ENCODE measurements around the gene RGS7.

The RGS7 gene

GRCh38 chr1:241012708-241013340, 344.2 kb downstream of the RGS7 start:
- Histone ChIP-seq H2BK15ac (replicated peaks; ENCODE audit: low read depth) (no peak overlapping the region), H3K4me3 (ENCODE audit: low read length) (no peak overlapping the region), H3K56ac (ENCODE audit: low read length) (no peak overlapping the region), H3K4me2 (ENCODE audit: low read length) (no peak overlapping the region), H2BK120ac (ENCODE audit: low read depth, low read length) (no peak overlapping the region), H3K18ac (ENCODE audit: low read length) (no peak overlapping the region), H3K79me2 (ENCODE audit: control insufficient read depth, insufficient read depth, low read length) (no peaks in the 10 kb centered on the region), H4K8ac (ENCODE audit: low read depth, low read length) (no peak overlapping the region), H3K4ac (ENCODE audit: low read depth, low read length) (no peak overlapping the region), H2AK5ac (ENCODE audit: low read length) (no peak overlapping the region), H4K5ac (ENCODE audit: low read length) (no peak overlapping the region), H3K9ac (ENCODE audit: low read length) (no peak overlapping the region), H3K23ac (ENCODE audit: low read length) (no peak overlapping the region), H3K27me3 (ENCODE audit: insufficient read depth, low read length, poor library complexity) (no peaks in the 10 kb centered on the region), H2BK5ac (ENCODE audit: low read length) (no peak overlapping the region), H3K36me3 (ENCODE audit: control insufficient read depth, insufficient read depth, low read length) (no peaks in the 10 kb centered on the region), H3K4me1 (ENCODE audit: control insufficient read depth, low read depth, low read length) (peaks cover 6% of the 10 kb centered on the region), H3K79me1 (ENCODE audit: low read length) (no peaks in the 10 kb centered on the region), H3K27ac (ENCODE audit: low read depth, low read length) (peak overlapping the region; percentile 3)
- WGBS (ENCODE audit: extremely low coverage, insufficient coverage, low lambda C conversion rate) = no CpG with 5 or more reads among the region's 7 CpGs
- peak; percentile 76 for DNase-seq

GRCh38 chr1:241007668-241008067, 349.3 kb downstream of the RGS7 start:
- Histone ChIP-seq H2BK120ac (ENCODE audit: low read depth, low read length) (no peak overlapping the region), H3K79me2 (ENCODE audit: control insufficient read depth, insufficient read depth, low read length) (no peaks in the 10 kb centered on the region), H2AK5ac (ENCODE audit: low read length) (no peak overlapping the region), H3K79me1 (ENCODE audit: low read length) (no peaks in the 10 kb centered on the region), H3K56ac (ENCODE audit: low read length) (no peak overlapping the region), H3K27me3 (ENCODE audit: insufficient read depth, low read length, poor library complexity) (no peaks in the 10 kb centered on the region), H4K5ac (ENCODE audit: low read length) (no peak overlapping the region), H3K4ac (ENCODE audit: low read depth, low read length) (no peak overlapping the region), H3K23ac (ENCODE audit: low read length) (no peak overlapping the region), H3K4me3 (ENCODE audit: low read length) (no peak overlapping the region), H2BK5ac (ENCODE audit: low read length) (no peak overlapping the region), H3K4me1 (ENCODE audit: control insufficient read depth, low read depth, low read length) (peaks cover 6% of the 10 kb centered on the region), H2BK15ac (replicated peaks; ENCODE audit: low read depth) (no peak overlapping the region), H3K36me3 (ENCODE audit: control insufficient read depth, insufficient read depth, low read length) (no peaks in the 10 kb centered on the region), H3K18ac (ENCODE audit: low read length) (no peak overlapping the region), H3K27ac (ENCODE audit: low read depth, low read length) (no peak overlapping the region), H3K9ac (ENCODE audit: low read length) (no peak overlapping the region), H3K4me2 (ENCODE audit: low read length) (no peak overlapping the region), H4K8ac (ENCODE audit: low read depth, low read length) (no peak overlapping the region)
- no peak for DNase-seq
- no CpG with 5 or more reads among the region's 4 CpGs for WGBS (ENCODE audit: extremely low coverage, insufficient coverage, low lambda C conversion rate)

GRCh38 chr1:240999826-241000225, 357.2 kb downstream of the RGS7 start:
- Histone ChIP-seq H3K56ac (ENCODE audit: low read length) (no peak overlapping the region), H3K27ac (ENCODE audit: low read depth, low read length) (no peak overlapping the region), H3K4me3 (ENCODE audit: low read length) (no peak overlapping the region), H3K36me3 (ENCODE audit: control insufficient read depth, insufficient read depth, low read length) (no peaks in the 10 kb centered on the region), H4K8ac (ENCODE audit: low read depth, low read length) (no peak overlapping the region), H2BK5ac (ENCODE audit: low read length) (no peak overlapping the region), H3K4me1 (ENCODE audit: control insufficient read depth, low read depth, low read length) (no peaks in the 10 kb centered on the region), H2BK120ac (ENCODE audit: low read depth, low read length) (no peak overlapping the region), H3K79me2 (ENCODE audit: control insufficient read depth, insufficient read depth, low read length) (no peaks in the 10 kb centered on the region), H3K79me1 (ENCODE audit: low read length) (no peaks in the 10 kb centered on the region), H3K4ac (ENCODE audit: low read depth, low read length) (no peak overlapping the region), H2AK5ac (ENCODE audit: low read length) (no peak overlapping the region), H3K27me3 (ENCODE audit: insufficient read depth, low read length, poor library complexity) (no peaks in the 10 kb centered on the region), H3K23ac (ENCODE audit: low read length) (no peak overlapping the region), H3K9ac (ENCODE audit: low read length) (no peak overlapping the region), H4K5ac (ENCODE audit: low read length) (no peak overlapping the region), H3K18ac (ENCODE audit: low read length) (no peak overlapping the region), H3K4me2 (ENCODE audit: low read length) (no peak overlapping the region), H2BK15ac (replicated peaks; ENCODE audit: low read depth) (no peak overlapping the region)
- peak; percentile 37 for DNase-seq
- WGBS (ENCODE audit: extremely low coverage, insufficient coverage, low lambda C conversion rate) = no CpG with 5 or more reads among the region's 8 CpGs

GRCh38 chr1:240998441-240999015, 358.5 kb downstream of the RGS7 start:
- no peak for DNase-seq
- Histone ChIP-seq H3K23ac (ENCODE audit: low read length) (no peak overlapping the region), H2BK15ac (replicated peaks; ENCODE audit: low read depth) (no peak overlapping the region), H2BK5ac (ENCODE audit: low read length) (no peak overlapping the region), H3K4me3 (ENCODE audit: low read length) (no peak overlapping the region), H2BK120ac (ENCODE audit: low read depth, low read length) (no peak overlapping the region), H3K18ac (ENCODE audit: low read length) (no peak overlapping the region), H3K79me1 (ENCODE audit: low read length) (no peaks in the 10 kb centered on the region), H3K9ac (ENCODE audit: low read length) (no peak overlapping the region), H3K27ac (ENCODE audit: low read depth, low read length) (no peak overlapping the region), H3K27me3 (ENCODE audit: insufficient read depth, low read length, poor library complexity) (no peaks in the 10 kb centered on the region), H3K4me1 (ENCODE audit: control insufficient read depth, low read depth, low read length) (no peaks in the 10 kb centered on the region), H3K4ac (ENCODE audit: low read depth, low read length) (no peak overlapping the region), H4K5ac (ENCODE audit: low read length) (no peak overlapping the region), H4K8ac (ENCODE audit: low read depth, low read length) (no peak overlapping the region), H2AK5ac (ENCODE audit: low read length) (no peak overlapping the region), H3K4me2 (ENCODE audit: low read length) (no peak overlapping the region), H3K36me3 (ENCODE audit: control insufficient read depth, insufficient read depth, low read length) (no peaks in the 10 kb centered on the region), H3K79me2 (ENCODE audit: control insufficient read depth, insufficient read depth, low read length) (no peaks in the 10 kb centered on the region), H3K56ac (ENCODE audit: low read length) (no peak overlapping the region)
- no CpG with 5 or more reads among the region's 18 CpGs for WGBS (ENCODE audit: extremely low coverage, insufficient coverage, low lambda C conversion rate)

- Histone ChIP-seq H3K18ac (ENCODE audit: low read length) (no peak overlapping the region), H3K79me2 (ENCODE audit: control insufficient read depth, insufficient read depth, low read length) (no peaks in the 10 kb centered on the region), H3K4me2 (ENCODE audit: low read length) (no peak overlapping the region), H3K4ac (ENCODE audit: low read depth, low read length) (no peak overlapping the region), H3K4me1 (ENCODE audit: control insufficient read depth, low read depth, low read length) (no peaks in the 10 kb centered on the region), H3K23ac (ENCODE audit: low read length) (no peak overlapping the region), H3K56ac (ENCODE audit: low read length) (no peak overlapping the region), H3K27ac (ENCODE audit: low read depth, low read length) (no peak overlapping the region), H2AK5ac (ENCODE audit: low read length) (no peak overlapping the region), H3K36me3 (ENCODE audit: control insufficient read depth, insufficient read depth, low read length) (no peaks in the 10 kb centered on the region), H4K5ac (ENCODE audit: low read length) (no peak overlapping the region), H3K4me3 (ENCODE audit: low read length) (no peak overlapping the region), H2BK120ac (ENCODE audit: low read depth, low read length) (no peak overlapping the region), H2BK15ac (replicated peaks; ENCODE audit: low read depth) (no peak overlapping the region), H3K79me1 (ENCODE audit: low read length) (no peaks in the 10 kb centered on the region), H3K27me3 (ENCODE audit: insufficient read depth, low read length, poor library complexity) (no peaks in the 10 kb centered on the region), H4K8ac (ENCODE audit: low read depth, low read length) (no peak overlapping the region), H2BK5ac (ENCODE audit: low read length) (no peak overlapping the region), H3K9ac (ENCODE audit: low read length) (no peak overlapping the region)
- no CpG with 5 or more reads among the region's 5 CpGs for WGBS (ENCODE audit: extremely low coverage, insufficient coverage, low lambda C conversion rate)
- no peak for DNase-seq
Observed at GRCh38 chr1:240998024-240998423, 359.0 kb downstream of the RGS7 start.

GRCh38 chr1:240993004-240993403, 364.0 kb downstream of the RGS7 start:
- Histone ChIP-seq H3K27ac (ENCODE audit: low read depth, low read length) (no peak overlapping the region), H3K23ac (ENCODE audit: low read length) (no peak overlapping the region), H3K4me3 (ENCODE audit: low read length) (no peak overlapping the region), H3K79me2 (ENCODE audit: control insufficient read depth, insufficient read depth, low read length) (no peaks in the 10 kb centered on the region), H3K4me1 (ENCODE audit: control insufficient read depth, low read depth, low read length) (no peaks in the 10 kb centered on the region), H4K5ac (ENCODE audit: low read length) (no peak overlapping the region), H2BK15ac (replicated peaks; ENCODE audit: low read depth) (no peak overlapping the region), H2BK120ac (ENCODE audit: low read depth, low read length) (no peak overlapping the region), H3K79me1 (ENCODE audit: low read length) (no peaks in the 10 kb centered on the region), H3K36me3 (ENCODE audit: control insufficient read depth, insufficient read depth, low read length) (no peaks in the 10 kb centered on the region), H4K8ac (ENCODE audit: low read depth, low read length) (no peak overlapping the region), H3K27me3 (ENCODE audit: insufficient read depth, low read length, poor library complexity) (no peaks in the 10 kb centered on the region), H3K18ac (ENCODE audit: low read length) (no peak overlapping the region), H3K4me2 (ENCODE audit: low read length) (no peak overlapping the region), H3K56ac (ENCODE audit: low read length) (no peak overlapping the region), H2BK5ac (ENCODE audit: low read length) (no peak overlapping the region), H3K9ac (ENCODE audit: low read length) (no peak overlapping the region), H3K4ac (ENCODE audit: low read depth, low read length) (no peak overlapping the region), H2AK5ac (ENCODE audit: low read length) (no peak overlapping the region)
- no peak for DNase-seq
- WGBS (ENCODE audit: extremely low coverage, insufficient coverage, low lambda C conversion rate) = no CpG with 5 or more reads among the region's 2 CpGs
